ENCODE measurements around the gene GAB1.

GRCh38 chr4:143344041-143344440, 7.4 kb downstream of the GAB1 start:
- TF ChIP-seq CTCF (IDR thresholded peaks at IDR 0.05) (no peak), POLR2A (IDR thresholded peaks at IDR 0.05) (no peak)

All from esophagus squamous epithelium (tissue), 4 donors.